GM23248 (cell line): Measurements from ENCODE around the gene KIF20B. TPM values are rescaled to one million over a fixed set of nuclear protein-coding genes. Genes with fewer than 3 reads are reported as not detected.

Experiments used
- DNase-seq: peaks from one replicate; pipeline ENCODE4 v3.0.0-alpha.2; 2015
- H2AFZ ChIP-seq: fragments of 200-600 bp; sonication (generic); 2 replicates; pipeline ENCODE4 v1.6.1; 2016; ENCODE audit warnings: antibody characterized with exemption
- H3F3A ChIP-seq: fragments of 200-600 bp; sonication (generic); 2 replicates; pipeline ENCODE4 v1.6.1; 2016; ENCODE audit warnings: mild to moderate bottlenecking, antibody characterized with exemption, mixed run types; ENCODE audit not compliant: insufficient read depth
- H3K27ac ChIP-seq: fragments of 200-600 bp; sonication (generic); 2 replicates; pipeline ENCODE4 v1.5.1; 2016; ENCODE audit warnings: mild to moderate bottlenecking
- H3K27me3 ChIP-seq: fragments of 200-600 bp; sonication (generic); replicated peaks from 2 replicates; pipeline ENCODE4 v1.6.1; 2016; ENCODE audit warnings: mild to moderate bottlenecking; ENCODE audit not compliant: insufficient read depth
- H3K36me3 ChIP-seq: fragments of 200-600 bp; sonication (generic); 2 replicates; pipeline ENCODE4 v1.6.1; 2016; ENCODE audit warnings: low read depth, mild to moderate bottlenecking
- H3K4me1 ChIP-seq: fragments of 200-600 bp; sonication (generic); 2 replicates; pipeline ENCODE4 v1.6.1; 2016; ENCODE audit warnings: mild to moderate bottlenecking; ENCODE audit not compliant: insufficient read depth
- H3K4me2 ChIP-seq: fragments of 200-600 bp; sonication (generic); one replicate; pipeline ENCODE4 v1.6.1; 2016; ENCODE audit warnings: mild to moderate bottlenecking; ENCODE audit not compliant: unreplicated experiment
- H3K4me3 ChIP-seq: fragments of 200-600 bp; sonication (generic); 2 replicates; pipeline ENCODE4 v1.5.1; 2016; ENCODE audit warnings: mild to moderate bottlenecking
- H3K79me2 ChIP-seq: fragments of 200-600 bp; sonication (generic); 2 replicates; pipeline ENCODE4 v1.6.1; 2016; ENCODE audit warnings: mild to moderate bottlenecking; ENCODE audit not compliant: insufficient read depth
- H3K9ac ChIP-seq: fragments of 200-600 bp; sonication (generic); 2 replicates; pipeline ENCODE4 v1.6.1; 2016; ENCODE audit warnings: mild to moderate bottlenecking
- H3K9me2 ChIP-seq: fragments of 200-600 bp; sonication (generic); 2 replicates; pipeline ENCODE4 v1.6.1; 2016; ENCODE audit warnings: mixed run types, mild to moderate bottlenecking, moderate library complexity; ENCODE audit not compliant: insufficient read depth
- H3K9me3 ChIP-seq: fragments of 200-600 bp; sonication (generic); one replicate; pipeline ENCODE4 v1.6.1; 2017; ENCODE audit warnings: low read depth
- H4K20me1 ChIP-seq: fragments of 200-600 bp; sonication (generic); 2 replicates; pipeline ENCODE4 v1.6.0; 2016; ENCODE audit not compliant: insufficient read depth
- EZH2 ChIP-seq: fragments of 200-600 bp; sonication (generic); IDR thresholded peaks from 2 replicates; pipeline ENCODE4 v1.6.1; 2018; ENCODE audit warnings: antibody characterized with exemption, mild to moderate bottlenecking; ENCODE audit not compliant: insufficient read depth, poor library complexity, severe bottlenecking
- EZH2phosphoT487 ChIP-seq: fragments of 200-600 bp; sonication (generic); IDR thresholded peaks from 2 replicates; pipeline ENCODE4 v1.6.1; 2018; ENCODE audit warnings: antibody characterized with exemption, moderate library complexity, mild to moderate bottlenecking, low read depth; ENCODE audit not compliant: insufficient read depth
- WGBS, 2 experiments: methylation state at CpG; one replicate each; pipeline ENCODE4 v1.1.6; 2015 to 2017; ENCODE audit warnings: low lambda C conversion rate in 2 of 2, low coverage in 1 of 2; ENCODE audit errors: missing lambda C conversion rate in 2 of 2; 5-methylcytosine and 5-hydroxymethylcytosine counted together
- in situ Hi-C: fragments of 300-500 bp; cut with MboI; formaldehyde crosslinking; loops from 2 replicates; pipeline ENCODE4 v1.15.0; 2020
- polyA plus RNA-seq: library from polyadenylated mRNA; unstranded; fragments of >200 nt; fragmentation: Nextera tagmentation; extraction: Ambion mirVana; gene quantifications from 2 replicates; pipeline ENCODE4 v1.2.1, GENCODE V29; 2016
- total RNA-seq: library from RNA; depleted of rRNA; stranded (reverse); fragments of >200 nt; shearing (Covaris generic); gene quantifications from 2 replicates; pipeline ENCODE4 v1.2.3, GENCODE V29; 2014

Gene KIF20B
- total and polyA plus RNA-seq, 2 experiments from 2014 or later: 8.9 to 17.1 TPM

GRCh38 chr10:89679986-89680385 is 21.4 kb upstream of the KIF20B start:
- Histone ChIP-seq H3K79me2 (no peaks in the 10 kb centered on the region), H3K27ac (no peak overlapping the region), H3K27me3 (no peaks in the 10 kb centered on the region), H2AFZ (no peak overlapping the region), H3K4me1 (peaks cover 6% of the 10 kb centered on the region; the same call in 1 of the 2 replicates), H3K36me3 (no peaks in the 10 kb centered on the region), H3K9me3 (no peaks in the 10 kb centered on the region), H3K4me3 (no peak overlapping the region), H4K20me1 (no peaks in the 10 kb centered on the region), H3F3A (0 out of 2 replicates have a peak, but pooled peaks cover 3% of the 10 kb centered on the region), H3K9me2 (no peaks in the 10 kb centered on the region), H3K4me2 (no peak overlapping the region), H3K9ac (no peak overlapping the region)
- 75 to 83% methylated on average over 3 of the region's 3 CpGs for WGBS, 2 experiments
- no peak for DNase-seq
- in situ Hi-C loops: no loop called here
- no peak for TF ChIP-seq EZH2
- TF ChIP-seq EZH2phosphoT487: no peak

- H4K20me1 ChIP-seq: no peaks in the 10 kb centered on the region
- no peak overlapping the region for H3K9ac ChIP-seq
- H3K27ac ChIP-seq: no peak overlapping the region
- H3F3A ChIP-seq: 0 out of 2 replicates have a peak, but pooled peaks cover 3% of the 10 kb centered on the region
- no peak overlapping the region for H2AFZ ChIP-seq
- 69 to 77% methylated on average over 5 of the region's 5 CpGs for WGBS, 2 experiments
- H3K9me3 ChIP-seq: no peaks in the 10 kb centered on the region
- H3K4me2 ChIP-seq: no peak overlapping the region
- H3K36me3 ChIP-seq: no peaks in the 10 kb centered on the region
- TF ChIP-seq EZH2 (no peak), EZH2phosphoT487 (no peak)
- H3K9me2 ChIP-seq: no peaks in the 10 kb centered on the region
- no peak for DNase-seq
- peaks cover 7% of the 10 kb centered on the region; the same call in 1 of the 2 replicates for H3K4me1 ChIP-seq
- H3K79me2 ChIP-seq: no peaks in the 10 kb centered on the region
- in situ Hi-C loops: no loop called here
- no peaks in the 10 kb centered on the region for H3K27me3 ChIP-seq
- no peak overlapping the region for H3K4me3 ChIP-seq
Observed at GRCh38 chr10:89683883-89684282, 17.5 kb upstream of the KIF20B start.

DNA sequence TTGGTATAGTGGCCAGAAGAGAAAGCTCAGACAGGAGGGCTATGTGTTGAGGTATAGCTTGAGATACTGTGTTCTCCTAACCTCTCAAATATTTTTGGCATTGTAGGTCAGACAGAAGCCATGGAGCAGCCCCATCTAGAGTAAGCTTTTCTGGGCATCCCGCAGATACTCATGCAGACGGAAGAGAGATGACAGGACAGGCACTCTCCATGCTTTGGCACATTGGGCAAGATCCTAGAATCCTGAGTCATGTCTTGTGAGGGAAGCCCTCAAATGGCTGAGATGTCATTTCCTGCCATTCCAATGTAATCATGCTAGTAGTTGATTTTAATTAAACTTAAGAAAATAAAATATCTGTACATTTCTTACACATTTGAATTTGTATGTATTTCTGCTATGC is 16.8 kb upstream of the KIF20B start:
- Histone ChIP-seq H3K9ac (no peak overlapping the region), H3K9me3 (no peaks in the 10 kb centered on the region), H3K4me2 (peak overlapping the region; percentile 24), H3K27me3 (no peaks in the 10 kb centered on the region), H3K27ac (no peak overlapping the region), H2AFZ (0 out of 2 replicates have a peak overlapping the region, but pooled peaks have one; percentile 1), H3K4me3 (no peak overlapping the region), H3K79me2 (no peaks in the 10 kb centered on the region), H3K4me1 (peaks cover 7% of the 10 kb centered on the region; the same call in 1 of the 2 replicates), H3K9me2 (no peaks in the 10 kb centered on the region), H4K20me1 (no peaks in the 10 kb centered on the region), H3K36me3 (no peaks in the 10 kb centered on the region), H3F3A (0 out of 2 replicates have a peak, but pooled peaks cover 3% of the 10 kb centered on the region)
- DNase-seq: peak; percentile 82
- WGBS, 2 experiments: 16 to 30% methylated on average over 2 of the region's 2 CpGs
- TF ChIP-seq EZH2 (no peak), EZH2phosphoT487 (no peak)
- in situ Hi-C loops: no loop called here

GRCh38 chr10:89685936-89686335 is 15.5 kb upstream of the KIF20B start:
- WGBS, 2 experiments: 98 to 99% methylated on average over 4 of the region's 4 CpGs
- in situ Hi-C loops: no loop called here

GRCh38 chr10:89690027-89690426 is 11.4 kb upstream of the KIF20B start:
- Histone ChIP-seq H3K4me2 (no peak overlapping the region), H3K36me3 (no peaks in the 10 kb centered on the region), H3K9ac (no peak overlapping the region), H3K4me1 (peaks cover under 1% of the 10 kb centered on the region; the same call in 1 of the 2 replicates), H3K9me3 (no peaks in the 10 kb centered on the region), H3K27me3 (no peaks in the 10 kb centered on the region), H4K20me1 (no peaks in the 10 kb centered on the region), H3F3A (no peaks in the 10 kb centered on the region), H3K79me2 (no peaks in the 10 kb centered on the region), H2AFZ (no peak overlapping the region), H3K27ac (no peak overlapping the region), H3K9me2 (no peaks in the 10 kb centered on the region), H3K4me3 (no peak overlapping the region)
- TF ChIP-seq EZH2phosphoT487 (no peak), EZH2 (no peak)
- WGBS, 2 experiments: 50 to 54% methylated on average over 2 of the region's 2 CpGs
- DNase-seq: no peak
- in situ Hi-C loops: no loop called here

More at GRCh38 chr10:89685936-89686335, 15.5 kb upstream of the KIF20B start:
- Histone ChIP-seq H3K4me2 (no peak overlapping the region), H3K36me3 (no peaks in the 10 kb centered on the region), H3F3A (0 out of 2 replicates have a peak, but pooled peaks cover 3% of the 10 kb centered on the region), H2AFZ (no peak overlapping the region), H3K27ac (no peak overlapping the region), H3K9me3 (no peaks in the 10 kb centered on the region), H3K9me2 (no peaks in the 10 kb centered on the region), H3K4me3 (no peak overlapping the region), H3K79me2 (no peaks in the 10 kb centered on the region), H3K9ac (no peak overlapping the region), H3K4me1 (peaks cover 7% of the 10 kb centered on the region; the same call in 1 of the 2 replicates), H3K27me3 (no peaks in the 10 kb centered on the region), H4K20me1 (no peaks in the 10 kb centered on the region)
- TF ChIP-seq EZH2phosphoT487: no peak
- TF ChIP-seq EZH2: no peak
- DNase-seq: no peak
